H1 (cell line): Measurements from ENCODE around the gene GPATCH4. TPM values are rescaled to one million over a fixed set of nuclear protein-coding genes. Genes with fewer than 3 reads are reported as not detected.

Experiments used
- CTCF ChIA-PET: fragments of 300-600 bp; sonication (Branson Sonifier 250); formaldehyde crosslinking; loops from one replicate; lab custom pipeline; 2021; ENCODE audit not compliant: partially characterized antibody; lab: Charles Lee
- POLR2A ChIA-PET: fragments of 300-600 bp; sonication (Branson Sonifier 250); formaldehyde crosslinking; loops from one replicate; lab custom pipeline; 2021; ENCODE audit warnings: inconsistent platforms; ENCODE audit not compliant: partially characterized antibody; lab: Charles Lee
- DNase-seq, 2 experiments: peaks; one replicate each; pipeline versions ENCODE4 v3.0.0 to v3.0.0-alpha.2; 2010 to 2022; ENCODE audit warnings: low spot score in 2 of 2, low read depth in 1 of 2, mixed read lengths in 1 of 2
- FAIRE-seq: peaks from 2 replicates; lab custom pipeline; 2011; peaks lifted over from hg19 to GRCh38; lab: Jason Lieb, UNC
- H2AFZ ChIP-seq: 2 replicates; pipeline ENCODE4 v1.8.1; 2012; ENCODE audit warnings: low read length, inconsistent platforms
- H2AK5ac ChIP-seq: 2 replicates; pipeline ENCODE4 v1.6.1; 2013; ENCODE audit warnings: low read depth, low read length
- H2BK120ac ChIP-seq: replicated peaks from 2 replicates; pipeline ENCODE3; 2013; ENCODE audit warnings: low read depth, low read length, inconsistent platforms
- H2BK12ac ChIP-seq: 2 replicates; pipeline ENCODE4 v1.6.1; 2013; ENCODE audit warnings: low read depth, low read length
- H2BK15ac ChIP-seq: 2 replicates; pipeline ENCODE4 v1.6.1; 2013; ENCODE audit warnings: low read length
- H2BK20ac ChIP-seq: 2 replicates; pipeline ENCODE4 v1.6.1; 2013; ENCODE audit warnings: low read length
- H2BK5ac ChIP-seq: 2 replicates; pipeline ENCODE4 v1.6.1; 2013; ENCODE audit warnings: low read depth, low read length
- H3K14ac ChIP-seq: 2 replicates; pipeline ENCODE4 v1.6.1; 2013; ENCODE audit warnings: inconsistent platforms; ENCODE audit not compliant: insufficient read length
- H3K18ac ChIP-seq: 2 replicates; pipeline ENCODE4 v1.6.1; 2013; ENCODE audit warnings: low read length; ENCODE audit errors: extremely low read depth
- H3K23ac ChIP-seq: 2 replicates; pipeline ENCODE4 v1.6.1; 2013; ENCODE audit warnings: inconsistent platforms; ENCODE audit not compliant: insufficient read length
- H3K23me2 ChIP-seq: 2 replicates; pipeline ENCODE4 v1.6.1; 2013; ENCODE audit warnings: low read depth, low read length
- H3K27ac ChIP-seq: 2 replicates; pipeline ENCODE4 v1.6.1; 2011; ENCODE audit warnings: low read depth, low read length, inconsistent platforms
- H3K27me3 ChIP-seq, 4 experiments: replicated peaks in 1 of 4; 1 replicate in 1 of 4; 2 replicates in 3 of 4; pipeline versions ENCODE4 v1.6.1 to v1.8.1; 2011 to 2013; ENCODE audit warnings: low read length in 3 of 4, mild to moderate bottlenecking in 3 of 4, inconsistent platforms in 2 of 4, mixed read lengths in 2 of 4, moderate library complexity in 1 of 4; ENCODE audit not compliant: control insufficient read depth in 3 of 4, insufficient read depth in 3 of 4; ENCODE audit errors: extremely low read depth in 1 of 4
- H3K36me3 ChIP-seq, 4 experiments: 2 replicates each; pipeline versions ENCODE4 v1.6.1 to v1.8.1; 2011 to 2013; ENCODE audit warnings: mild to moderate bottlenecking in 4 of 4, low read length in 3 of 4, moderate library complexity in 2 of 4, control low read depth in 1 of 4, inconsistent platforms in 1 of 4; ENCODE audit not compliant: insufficient read depth in 4 of 4, control insufficient read depth in 2 of 4
- H3K4ac ChIP-seq: replicated peaks from 2 replicates; pipeline ENCODE3; 2013; ENCODE audit warnings: low read length, low read depth, mixed read lengths, inconsistent platforms; ENCODE audit not compliant: insufficient read length
- H3K4me1 ChIP-seq, 4 experiments: replicated peaks in 1 of 4; 1 replicate in 1 of 4; 2 replicates in 3 of 4; pipeline versions ENCODE4 v1.6.1 to v1.8.1; 2011 to 2013; ENCODE audit warnings: low read length in 3 of 4, inconsistent platforms in 2 of 4, mixed read lengths in 1 of 4; ENCODE audit not compliant: insufficient read depth in 4 of 4, control insufficient read depth in 3 of 4
- H3K4me2 ChIP-seq, 2 experiments: 2 replicates each; pipeline versions ENCODE4 v1.6.1 to v1.8.1; 2011 to 2013; ENCODE audit warnings: low read depth in 2 of 2, low read length in 2 of 2, control low read depth in 1 of 2, inconsistent platforms in 1 of 2, mild to moderate bottlenecking in 1 of 2; ENCODE audit not compliant: insufficient read depth in 1 of 2
- H3K4me3 ChIP-seq, 4 experiments: fragments of 200-600, 300-600 bp in 1 of 4; sonication (generic), shearing (Covaris generic), sonication (Bioruptor Twin) in 1 of 4; 2 replicates each; pipeline versions ENCODE4 v1.5.1 to v1.8.1; 2011 to 2016; ENCODE audit warnings: low read length in 4 of 4, low read depth in 3 of 4, control low read depth in 2 of 4, inconsistent platforms in 2 of 4, mild to moderate bottlenecking in 2 of 4, mixed read lengths in 1 of 4, moderate library complexity in 1 of 4; ENCODE audit not compliant: insufficient read depth in 2 of 4; ENCODE audit errors: extremely low read depth in 1 of 4
- H3K56ac ChIP-seq: replicated peaks from 2 replicates; pipeline ENCODE3; 2013; ENCODE audit warnings: low read depth, mild to moderate bottlenecking, mixed read lengths, low read length, inconsistent platforms; ENCODE audit not compliant: insufficient read length
- H3K79me1 ChIP-seq: 2 replicates; pipeline ENCODE4 v1.6.1; 2013; ENCODE audit warnings: low read depth, low read length, control low read depth
- H3K79me2 ChIP-seq, 2 experiments: 2 replicates each; pipeline versions ENCODE4 v1.6.1 to v1.8.1; 2012 to 2013; ENCODE audit warnings: low read length in 2 of 2, mild to moderate bottlenecking in 2 of 2, inconsistent platforms in 1 of 2; ENCODE audit not compliant: insufficient read depth in 2 of 2, control insufficient read depth in 1 of 2
- H3K9ac ChIP-seq, 4 experiments: replicated peaks in 1 of 4; 1 replicate in 1 of 4; 2 replicates in 3 of 4; pipeline versions ENCODE4 v1.6.1 to v1.8.1; 2011 to 2013; ENCODE audit warnings: low read depth in 3 of 4, low read length in 3 of 4, control low read depth in 2 of 4, mild to moderate bottlenecking in 2 of 4, moderate library complexity in 2 of 4, inconsistent platforms in 1 of 4; ENCODE audit errors: extremely low read depth in 1 of 4
- H3K9me3 ChIP-seq, 2 experiments: 2 replicates each; pipeline versions ENCODE4 v1.6.1 to v1.8.1; 2012 to 2013; ENCODE audit warnings: mild to moderate bottlenecking in 2 of 2, moderate library complexity in 2 of 2, control low read depth in 1 of 2, inconsistent platforms in 1 of 2, low read depth in 1 of 2, low read length in 1 of 2, mixed read lengths in 1 of 2; ENCODE audit not compliant: insufficient read depth in 2 of 2
- H4K20me1 ChIP-seq, 2 experiments: replicated peaks in 1 of 2; 2 replicates each; pipeline versions ENCODE3 to v1.8.1; 2011 to 2013; ENCODE audit warnings: inconsistent platforms in 2 of 2, low read length in 2 of 2, mild to moderate bottlenecking in 1 of 2; ENCODE audit not compliant: insufficient read depth in 2 of 2, control insufficient read depth in 1 of 2
- H4K5ac ChIP-seq: 2 replicates; pipeline ENCODE4 v1.6.1; 2013; ENCODE audit warnings: low read length, low read depth, mixed read lengths, inconsistent platforms; ENCODE audit not compliant: insufficient read length
- H4K8ac ChIP-seq: 2 replicates; pipeline ENCODE4 v1.8.0; 2013; ENCODE audit warnings: mild to moderate bottlenecking, moderate library complexity, low read length, inconsistent platforms; ENCODE audit not compliant: insufficient read depth; ENCODE audit errors: extremely low read depth
- H4K91ac ChIP-seq: replicated peaks from 2 replicates; pipeline ENCODE3; 2013; ENCODE audit warnings: low read length, mixed read lengths, inconsistent platforms; ENCODE audit not compliant: insufficient read length
- ATF3 ChIP-seq: IDR thresholded peaks from 2 replicates; pipeline ENCODE4 v1.6.1; 2011; ENCODE audit warnings: low read depth, mild to moderate bottlenecking, low read length; ENCODE audit not compliant: insufficient read depth
- CBX5 ChIP-seq: fragments of 300-800, 300-1000 bp; sonication (generic); IDR thresholded peaks from 2 replicates; pipeline ENCODE4 v1.7.1; 2016; ENCODE audit warnings: antibody characterized with exemption, low read length, low read depth
- EGR1 ChIP-seq: IDR thresholded peaks from 2 replicates; pipeline ENCODE4 v1.6.1; 2011; ENCODE audit warnings: low read depth, low read length, borderline replicate concordance
- JUN ChIP-seq: IDR thresholded peaks from 2 replicates; pipeline ENCODE4 v1.6.1; 2011; ENCODE audit warnings: low read depth, mild to moderate bottlenecking, improper control_type of control experiment, low read length
- KDM4A ChIP-seq: IDR thresholded peaks from one replicate; pipeline ENCODE4 v1.7.1; 2012; ENCODE audit warnings: low read depth, mild to moderate bottlenecking, moderate library complexity, low read length, inconsistent platforms; ENCODE audit not compliant: severe bottlenecking
- MAFK ChIP-seq: IDR thresholded peaks from 2 replicates; pipeline ENCODE4 v1.6.1; 2012; ENCODE audit warnings: low read depth, mild to moderate bottlenecking, improper control_type of control experiment, low read length
- POLR2AphosphoS5 ChIP-seq: IDR thresholded peaks from 2 replicates; pipeline ENCODE4 v1.6.1; 2011; ENCODE audit warnings: low read depth, low read length
- RBBP5 ChIP-seq: IDR thresholded peaks from 2 replicates; pipeline ENCODE4 v1.7.1; 2012; ENCODE audit warnings: low read depth, mild to moderate bottlenecking, inconsistent platforms, low read length, moderate library complexity, borderline replicate concordance
- TBP ChIP-seq: IDR thresholded peaks from 2 replicates; pipeline ENCODE4 v1.6.1; 2011; ENCODE audit warnings: low read depth, low read length, improper control_type of control experiment
- WGBS, 2 experiments: shearing (Covaris generic) in 1 of 2; methylation state at CpG; one replicate each; pipeline versions ENCODE4 v1.1.6 to v1.1.7; 2013 to 2015; ENCODE audit warnings: low lambda C conversion rate in 2 of 2, mixed read lengths in 2 of 2, inconsistent platforms in 1 of 2, low coverage in 1 of 2, missing lambda C conversion rate in 1 of 2; ENCODE audit not compliant: insufficient replicate concordance in 2 of 2, insufficient coverage in 1 of 2, insufficient read length in 1 of 2; ENCODE audit errors: extremely low coverage in 1 of 2, missing lambda C conversion rate in 1 of 2; 5-methylcytosine and 5-hydroxymethylcytosine counted together
- polyA plus RNA-seq, 7 experiments: library from polyadenylated mRNA; depleted of rRNA in 3 of 7; stranded (reverse) in 5 of 7; unstranded in 2 of 7; fragments of >200 nt in 5 of 7; fragments of 200-250 nt in 2 of 7; gene quantifications; 1 replicate in 5 of 7; 2 replicates in 1 of 7; 4 replicates in 1 of 7; pipeline versions ENCODE4 v1.2.1 to v1.2.3, GENCODE V29; 2011 to 2013; ENCODE audit warnings: missing spikeins in 2 of 7, mixed read lengths in 2 of 7
- total RNA-seq: library from RNA; stranded (reverse); fragmentation: NEBNext Ultra II Directional; extraction: Animal tissue kit (Norgen Biotek cat#: 25700); gene quantifications from 2 replicates; pipeline ENCODE4 v1.2.1, GENCODE V29; 2021

GPATCH4 gene
- total and polyA plus RNA-seq, 2 of the 8 experiments (the other 6 are each of a cell fraction or from before 2014, with no cell fraction given): 20.5 to 47.9 TPM

DNA sequence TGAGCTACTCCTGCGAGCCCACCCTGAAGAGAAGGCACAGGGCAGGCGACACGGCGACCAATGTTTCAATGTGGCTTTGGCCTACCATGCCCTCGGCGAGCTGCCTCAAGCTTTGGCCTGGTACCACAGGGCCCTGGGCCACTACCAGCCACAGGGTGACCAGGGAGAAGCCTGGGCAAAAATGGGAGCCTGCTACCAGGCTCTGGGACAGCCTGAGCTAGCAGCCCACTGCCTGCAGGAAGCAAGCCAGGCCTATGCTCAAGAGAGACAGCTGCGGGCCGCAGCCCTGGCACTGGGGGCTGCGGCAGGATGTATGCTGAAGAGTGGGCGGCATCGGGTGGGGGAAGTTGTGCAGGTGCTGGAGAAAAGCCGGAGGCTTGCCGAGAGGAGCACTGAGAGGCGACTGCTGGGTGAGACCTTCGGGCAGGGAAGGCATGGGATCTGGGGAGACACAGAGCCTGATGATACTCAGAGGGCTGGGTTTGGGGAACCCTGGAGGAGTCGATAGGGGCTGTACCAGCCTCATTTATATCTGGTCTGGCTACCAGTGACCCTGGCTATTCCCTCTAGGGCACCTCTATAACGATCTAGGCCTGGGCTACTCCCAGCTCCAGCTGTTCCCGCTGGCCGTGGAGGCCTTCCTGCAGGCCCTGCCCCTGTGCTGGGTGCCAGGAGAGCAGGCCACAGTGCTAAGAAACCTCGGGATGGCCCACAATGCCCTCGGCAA lies 19.5 kb downstream of the GPATCH4 start:
- Histone ChIP-seq H2AFZ (no peak overlapping the region), H3K4me2 (no peak overlapping the region), H3K14ac (no peak overlapping the region), H3K9ac (no peak overlapping the region), H2BK20ac (no peak overlapping the region), H3K4ac (no peak overlapping the region), H3K27ac (no peak overlapping the region), H2BK5ac (no peak overlapping the region), H3K23ac (no peak overlapping the region), H2BK15ac (no peak overlapping the region), H3K36me3 (no peaks in the 10 kb centered on the region), H3K23me2 (no peaks in the 10 kb centered on the region; the same call in 1 of the 2 replicates), H3K27me3 (no peaks in the 10 kb centered on the region), H3K9me3 (no peaks in the 10 kb centered on the region), H4K8ac (no peak overlapping the region), H3K18ac (no peak overlapping the region), H3K4me1 (peaks cover 0 to 10% (median 3%) of the 10 kb centered on the region in 4 experiments; a peak in 5 of 7 replicates), H3K4me3 (no peak overlapping the region), H3K79me2 (no peaks in the 10 kb centered on the region), H2BK12ac (no peak overlapping the region), H4K20me1 (no peaks in the 10 kb centered on the region), H4K91ac (no peak overlapping the region), H3K79me1 (no peaks in the 10 kb centered on the region), H2AK5ac (no peak overlapping the region), H2BK120ac (no peak overlapping the region), H4K5ac (no peak overlapping the region), H3K56ac (no peak overlapping the region)
- no peak for DNase-seq
- POLR2A ChIA-PET: interaction anchor here (0.9 to 3.6 kb wide), 6 partner anchors 9 to 20 kb away, joined by 3 to 27 read pairs (median 5); partner anchors contain the start of genes GPATCH4, IQGAP3 and NAXE
- CTCF ChIA-PET: interaction anchor here (0.6 to 5.1 kb wide), 25 partner anchors 9 to 196 kb away, joined by 3 to 55 read pairs (median 4); partner anchors contain the start of genes GPATCH4, HAPLN2 and IQGAP3
- TF ChIP-seq ATF3 (no peak), TBP (no peak), KDM4A (no peak), RBBP5 (no peak), CBX5 (no peak), JUN (no peak), MAFK (no peak), POLR2AphosphoS5 (no peak), EGR1 (no peak)
- FAIRE-seq: no peak
- WGBS, 2 experiments: 90% methylated on average over 21 of the region's 21 CpGs; no CpG with 5 or more reads in 1 of the 2 experiments
